Retinal pigment epithelial cell (primary cell): ENCODE data around the gene RIT2.

Experiments
- DNase-seq: peaks from one replicate; pipeline ENCODE4 v3.0.0-alpha.2; 2010; ENCODE audit warnings: low read depth
- H3K4me3 ChIP-seq: 2 replicates; pipeline ENCODE4 v1.5.1; 2011; ENCODE audit warnings: mild to moderate bottlenecking, low read length, control low read depth, moderate library complexity
- TF ChIP-seq, protein P1 (sequence below): conservative IDR thresholded peaks from 2 replicates; pipeline ENCODE4 v1.5.1; 2011; ENCODE audit warnings: low read depth, low read length, control low read depth, inconsistent platforms

RIT2 gene

DNA sequence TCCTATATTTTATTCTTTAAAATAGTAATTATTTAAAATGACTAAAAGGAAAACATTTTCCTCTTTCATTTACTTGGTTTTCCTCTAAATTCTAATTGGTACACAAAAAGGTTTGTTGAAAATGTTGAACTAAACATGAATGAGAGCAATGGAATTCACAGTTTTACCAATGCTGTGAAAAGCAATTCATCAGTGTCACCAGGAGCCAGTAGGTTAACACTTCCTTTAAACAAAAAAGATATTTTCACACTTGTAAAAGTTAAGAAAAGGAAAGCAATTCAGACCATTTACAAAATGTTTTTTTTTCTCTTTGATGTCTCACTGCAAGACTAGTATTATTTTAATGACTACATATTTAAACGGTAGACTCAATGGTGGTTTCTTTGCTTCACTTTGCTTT lies 341.6 kb downstream of the RIT2 start:
- TF ChIP-seq, protein P1, sequence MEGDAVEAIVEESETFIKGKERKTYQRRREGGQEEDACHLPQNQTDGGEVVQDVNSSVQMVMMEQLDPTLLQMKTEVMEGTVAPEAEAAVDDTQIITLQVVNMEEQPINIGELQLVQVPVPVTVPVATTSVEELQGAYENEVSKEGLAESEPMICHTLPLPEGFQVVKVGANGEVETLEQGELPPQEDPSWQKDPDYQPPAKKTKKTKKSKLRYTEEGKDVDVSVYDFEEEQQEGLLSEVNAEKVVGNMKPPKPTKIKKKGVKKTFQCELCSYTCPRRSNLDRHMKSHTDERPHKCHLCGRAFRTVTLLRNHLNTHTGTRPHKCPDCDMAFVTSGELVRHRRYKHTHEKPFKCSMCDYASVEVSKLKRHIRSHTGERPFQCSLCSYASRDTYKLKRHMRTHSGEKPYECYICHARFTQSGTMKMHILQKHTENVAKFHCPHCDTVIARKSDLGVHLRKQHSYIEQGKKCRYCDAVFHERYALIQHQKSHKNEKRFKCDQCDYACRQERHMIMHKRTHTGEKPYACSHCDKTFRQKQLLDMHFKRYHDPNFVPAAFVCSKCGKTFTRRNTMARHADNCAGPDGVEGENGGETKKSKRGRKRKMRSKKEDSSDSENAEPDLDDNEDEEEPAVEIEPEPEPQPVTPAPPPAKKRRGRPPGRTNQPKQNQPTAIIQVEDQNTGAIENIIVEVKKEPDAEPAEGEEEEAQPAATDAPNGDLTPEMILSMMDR = no peak
- no peak for DNase-seq
- no peak overlapping the region for H3K4me3 ChIP-seq

DNA sequence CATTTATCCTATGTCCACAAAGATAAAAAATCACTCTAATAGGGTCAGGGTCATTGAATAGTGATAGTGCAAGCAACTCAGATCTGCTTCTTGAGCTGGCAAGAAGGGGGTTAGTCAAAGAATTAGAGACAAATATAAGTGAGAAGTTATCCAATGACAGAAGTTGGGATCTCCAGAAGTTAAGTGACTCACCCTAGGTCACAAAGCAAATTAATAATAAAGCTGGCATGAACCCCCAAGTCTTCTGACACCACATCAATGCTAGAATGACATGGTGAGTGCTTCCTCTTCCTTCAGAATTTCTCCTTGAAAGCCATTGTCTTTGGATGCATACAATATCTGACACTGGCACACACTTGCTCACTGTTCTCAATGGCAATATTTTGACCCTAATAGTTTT lies 343.5 kb downstream of the RIT2 start:
- H3K4me3 ChIP-seq = no peak overlapping the region
- no peak for DNase-seq
- TF ChIP-seq, protein P1 = no peak

DNA sequence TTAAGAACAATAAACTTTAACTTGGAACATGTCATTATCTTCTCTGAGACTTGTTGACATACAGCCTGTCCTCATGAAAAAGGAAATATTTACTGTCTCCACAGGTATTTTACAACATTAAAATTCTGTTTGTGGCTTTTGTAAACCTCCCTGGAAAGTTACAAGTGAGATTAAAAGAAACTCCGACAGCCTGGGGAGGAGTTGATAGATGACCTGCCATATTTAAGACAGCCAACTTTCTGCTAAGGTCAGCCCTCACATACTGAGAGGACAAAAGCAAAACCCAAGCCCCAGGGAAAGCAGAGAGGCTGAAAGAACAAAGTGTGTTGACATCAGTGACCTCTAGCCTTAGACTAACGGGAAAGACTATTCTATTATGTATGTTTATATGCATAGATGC lies 350.2 kb downstream of the RIT2 start:
- no peak overlapping the region for H3K4me3 ChIP-seq
- DNase-seq = no peak
- TF ChIP-seq, protein P1 = no peak

DNA sequence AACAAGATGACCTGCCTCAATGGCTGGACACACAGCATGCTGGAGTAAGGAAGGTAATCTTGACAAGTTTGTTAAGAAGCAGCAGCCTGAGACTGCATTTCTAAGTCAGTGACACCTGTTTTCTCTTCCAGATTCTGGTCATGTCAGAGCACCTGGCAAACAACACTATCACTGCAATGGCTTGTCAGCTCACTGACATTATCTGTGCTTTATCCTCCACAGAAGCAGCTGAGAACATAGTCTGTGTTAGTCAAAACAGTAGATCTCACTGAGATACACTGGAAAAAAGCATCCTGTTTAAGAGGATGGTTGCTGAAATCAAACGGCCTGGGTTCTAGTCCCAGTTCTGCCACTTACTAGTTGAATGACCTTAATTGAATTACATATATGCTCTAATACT lies 355.2 kb downstream of the RIT2 start:
- TF ChIP-seq, protein P1 = no peak
- DNase-seq = no peak
- H3K4me3 ChIP-seq = no peak overlapping the region

DNA sequence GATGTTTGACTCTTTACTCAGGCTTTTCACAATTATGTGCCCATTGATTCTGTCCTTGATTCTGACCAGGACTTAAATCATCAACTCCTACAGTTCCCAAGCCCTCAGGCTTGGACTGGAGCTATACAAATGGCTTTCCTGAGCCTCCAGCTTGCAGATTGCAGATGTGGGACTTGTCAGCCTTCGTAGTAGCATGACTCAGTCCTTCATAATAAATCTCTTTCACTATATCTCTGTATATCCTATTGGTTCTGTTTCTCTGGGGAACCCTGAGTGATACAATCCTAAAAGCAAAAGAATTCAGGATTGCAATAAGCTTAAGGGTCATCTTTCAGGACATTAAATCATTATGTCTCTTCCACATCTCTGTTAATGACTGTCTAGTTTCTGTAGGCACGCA lies 356.6 kb downstream of the RIT2 start:
- no peak for DNase-seq
- no peak overlapping the region for H3K4me3 ChIP-seq
- TF ChIP-seq, protein P1 = no peak

DNA sequence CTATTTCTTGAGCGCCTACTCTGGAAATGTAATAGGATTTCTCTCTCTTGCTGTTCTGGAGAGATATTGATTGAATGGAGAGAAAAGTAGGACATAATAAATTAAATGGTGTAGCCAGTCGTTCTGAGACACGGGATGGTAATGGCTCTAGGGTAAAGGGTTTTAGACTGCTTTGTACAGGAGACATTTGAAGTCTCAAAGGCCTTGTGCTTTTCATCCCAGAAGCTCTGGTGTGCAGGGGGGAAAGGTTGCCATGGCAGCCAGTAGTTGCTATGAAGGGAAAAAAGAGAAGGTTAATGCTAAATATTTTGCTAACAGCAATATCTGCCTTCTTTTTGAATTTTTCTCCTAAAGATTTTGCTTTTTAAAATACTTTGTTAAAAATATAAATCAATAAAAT lies 359.3 kb downstream of the RIT2 start:
- TF ChIP-seq, protein P1 = no peak
- no peak for DNase-seq

DNA sequence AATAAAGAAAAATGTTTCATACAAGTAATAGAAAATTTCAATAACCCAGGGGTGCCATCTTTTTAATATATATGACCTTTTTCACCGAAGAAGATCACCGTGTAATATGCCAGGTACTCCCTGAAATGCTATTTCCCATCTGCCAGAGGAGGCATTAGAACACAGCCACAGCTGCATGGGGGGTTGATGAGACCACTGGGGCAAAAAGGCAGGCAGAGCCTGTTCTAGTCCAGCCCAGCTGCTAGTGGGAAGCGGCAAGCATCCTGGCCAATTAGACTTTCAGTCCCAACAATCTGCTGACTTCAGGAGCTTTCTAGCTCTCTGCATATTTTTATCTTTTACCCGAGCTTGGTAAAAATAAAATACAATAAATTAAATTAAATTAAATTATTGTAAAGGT lies 362.6 kb downstream of the RIT2 start:
- no peak overlapping the region for H3K4me3 ChIP-seq
- TF ChIP-seq, protein P1 = no peak
- no peak for DNase-seq

More for the DNA sequence above, 359.3 kb downstream of the RIT2 start:
- H3K4me3 ChIP-seq = no peak overlapping the region
